Astrocyte (in vitro differentiated cells and primary cell): ENCODE results near the gene NOX1.
A peak's percentile ranks its signal among the peaks of the same experiment; 100 is the strongest.

ENCODE experiments used
- CTCF ChIP-seq: IDR thresholded peaks from 2 replicates; pipeline ENCODE4 v1.5.1; 2011; ENCODE audit warnings: low read depth, mild to moderate bottlenecking, inconsistent platforms, low read length, moderate library complexity; ENCODE audit not compliant: insufficient read depth
- EZH2 ChIP-seq: IDR thresholded peaks from 2 replicates; pipeline ENCODE4 v1.6.1; 2012; ENCODE audit warnings: mild to moderate bottlenecking, low read length, inconsistent platforms; ENCODE audit not compliant: insufficient read depth

GRCh38 chrX:100895365-100896075, 21.4 kb upstream of the NOX1 start:
- TF ChIP-seq EZH2 (no peak), CTCF (peak; percentile 31)
